KBM-7 (cell line): ENCODE data around the gene FAP.

Source experiments
- DNase-seq: peaks from one replicate; pipeline ENCODE4 v3.0.0-alpha.2; 2015
- in situ Hi-C: fragments of 300-500 bp; cut with MboI; formaldehyde crosslinking; loops from 2 replicates; pipeline ENCODE4 v1.14.3; 2020; ENCODE audit warnings: low sequenced_read_pairs, low pct_unique_long_range_greater_than_20kb, mixed read lengths

The FAP gene

GRCh38 chr2:162199913-162200312 is 43.3 kb downstream of the FAP start:
- DNase-seq, result no peak
- in situ Hi-C loops, result no loop called here

- in situ Hi-C loops, result no loop called here
- DNase-seq, result no peak
These were observed 45.0 kb downstream of the FAP start for GRCh38 chr2:162198239-162198638.

- no peak for DNase-seq
- in situ Hi-C loops, result no loop called here
These were observed 46.0 kb downstream of the FAP start for GRCh38 chr2:162197069-162197825.

- in situ Hi-C loops, result no loop called here
- no peak for DNase-seq
These were observed 46.6 kb downstream of the FAP start for GRCh38 chr2:162196638-162197037.

- in situ Hi-C loops, result no loop called here
- DNase-seq, result no peak
These were observed 54.8 kb downstream of the FAP start for GRCh38 chr2:162188451-162188850.

GRCh38 chr2:162185541-162186232 is 57.6 kb downstream of the FAP start:
- no peak for DNase-seq
- in situ Hi-C loops, result no loop called here

GRCh38 chr2:162184821-162185450 is 58.3 kb downstream of the FAP start:
- in situ Hi-C loops, result no loop called here
- DNase-seq, result no peak

- in situ Hi-C loops, result no loop called here
These were observed 58.9 kb downstream of the FAP start for GRCh38 chr2:162184359-162184758.

GRCh38 chr2:162182395-162182794 is 60.9 kb downstream of the FAP start:
- in situ Hi-C loops, result no loop called here

More at GRCh38 chr2:162184359-162184758, 58.9 kb downstream of the FAP start:
- no peak for DNase-seq

GRCh38 chr2:162177301-162177700 is 65.9 kb downstream of the FAP start:
- DNase-seq, result no peak
- in situ Hi-C loops, result no loop called here

More at GRCh38 chr2:162182395-162182794, 60.9 kb downstream of the FAP start:
- DNase-seq, result no peak

GRCh38 chr2:162175714-162176113 is 67.5 kb downstream of the FAP start:
- in situ Hi-C loops, result no loop called here
- DNase-seq, result no peak

- in situ Hi-C loops, result no loop called here
- no peak for DNase-seq
These were observed 68.5 kb downstream of the FAP start for GRCh38 chr2:162174746-162175145.

GRCh38 chr2:162172802-162173370 is 70.4 kb downstream of the FAP start:
- no peak for DNase-seq
- in situ Hi-C loops, result no loop called here

- in situ Hi-C loops, result no loop called here
- DNase-seq, result no peak
These were observed 76.5 kb downstream of the FAP start for GRCh38 chr2:162166745-162167144.

GRCh38 chr2:162166174-162166573 is 77.1 kb downstream of the FAP start:
- in situ Hi-C loops, result no loop called here
- DNase-seq, result no peak

GRCh38 chr2:162164802-162165201 is 78.4 kb downstream of the FAP start:
- no peak for DNase-seq
- in situ Hi-C loops, result no loop called here

- in situ Hi-C loops, result no loop called here
These were observed 83.8 kb downstream of the FAP start for GRCh38 chr2:162159446-162159845.

GRCh38 chr2:162156149-162156548 is 87.1 kb downstream of the FAP start:
- no peak for DNase-seq
- in situ Hi-C loops, result no loop called here

More at GRCh38 chr2:162159446-162159845, 83.8 kb downstream of the FAP start:
- no peak for DNase-seq

- no peak for DNase-seq
- in situ Hi-C loops, result no loop called here
These were observed 88.2 kb downstream of the FAP start for GRCh38 chr2:162155093-162155492.
